Lung (tissue), 12 donors: ENCODE results near the gene TMPRSS3. TPM values are rescaled to one million over a fixed set of nuclear protein-coding genes. Genes with fewer than 3 reads are reported as not detected.

Source experiments
- ATAC-seq: fragments of 200-7000 bp; cut with Tn5 transposase; one replicate; pipeline ENCODE4 v1.9.1; 2020; ENCODE audit warnings: moderate number of reproducible peaks; ENCODE audit not compliant: insufficient read depth, low FRiP score
- DNase-seq, 3 donors: peaks; one replicate each; pipeline ENCODE4 v3.0.0-alpha.2; 2013 to 2017
- H3K27ac ChIP-seq, 2 donors: one replicate each; pipeline ENCODE4 v1.5.1; 2013; ENCODE audit warnings: mild to moderate bottlenecking in 2 of 2, moderate library complexity in 2 of 2, control low read depth in 1 of 2, inconsistent platforms in 1 of 2, low read depth in 1 of 2, low read length in 1 of 2
- H3K27me3 ChIP-seq, 3 donors: one replicate each; pipeline ENCODE4 v1.5.1; 2013; ENCODE audit warnings: low read length in 2 of 3; ENCODE audit not compliant: control insufficient read depth in 3 of 3, insufficient read depth in 3 of 3
- H3K36me3 ChIP-seq, 4 donors: one replicate each; pipeline ENCODE4 v1.5.1; 2013; ENCODE audit warnings: low read length in 4 of 4, mild to moderate bottlenecking in 1 of 4, moderate library complexity in 1 of 4; ENCODE audit not compliant: control insufficient read depth in 4 of 4, insufficient read depth in 4 of 4
- H3K4me1 ChIP-seq, 5 donors: one replicate each; pipeline ENCODE4 v1.5.1; 2013; ENCODE audit warnings: low read length in 5 of 5, mild to moderate bottlenecking in 2 of 5, moderate library complexity in 1 of 5; ENCODE audit not compliant: control insufficient read depth in 5 of 5, insufficient read depth in 5 of 5
- H3K4me3 ChIP-seq: one replicate; pipeline ENCODE4 v1.5.1; 2013; ENCODE audit warnings: mild to moderate bottlenecking, control low read depth, moderate library complexity
- H3K9ac ChIP-seq, 2 donors: one replicate each; pipeline ENCODE4 v1.5.1; 2013; ENCODE audit warnings: low read length in 2 of 2, control low read depth in 1 of 2; ENCODE audit not compliant: insufficient read depth in 1 of 2
- H3K9me3 ChIP-seq, 4 donors: one replicate each; pipeline ENCODE4 v1.5.1; 2013; ENCODE audit warnings: low read length in 3 of 4, mild to moderate bottlenecking in 1 of 4, moderate library complexity in 1 of 4; ENCODE audit not compliant: control insufficient read depth in 4 of 4, insufficient read depth in 3 of 4
- WGBS, 2 donors: extraction: QIAGEN DNeasy Blood & Tissue Kit; methylation state at CpG; one replicate each; pipeline ENCODE4 v1.1.7; 2013; 5-methylcytosine and 5-hydroxymethylcytosine counted together
- polyA plus RNA-seq, 2 donors: library from polyadenylated mRNA; stranded (reverse); fragments of 200-250 nt; gene quantifications; one replicate each; pipeline ENCODE4 v1.2.1, GENCODE V29; 2013
- total RNA-seq, 2 donors: library from RNA; depleted of rRNA in 1 of 2; stranded (reverse); fragments of >200 nt in 1 of 2; gene quantifications; one replicate each; pipeline ENCODE4 v1.2.1, GENCODE V29; 2014 to 2021
- TF ChIP-seq, protein P1 (sequence below): IDR thresholded peaks from 2 replicates; pipeline ENCODE4 v1.5.1; 2012; ENCODE audit warnings: mild to moderate bottlenecking; ENCODE audit errors: control extremely low read depth, extremely low read depth
- donor health status: control.
- donor health status: control.
- donor health status: Bipolar disorder and iron deficiency.
- donor health status: healthy.
- donor health status: DM: yes; HTN: yes; CAD: no.

The TMPRSS3 gene
- total and polyA plus RNA-seq, 4 donors: 2.1 to 7.9 (median 4.2) TPM

GRCh38 chr21:42387843-42388340 lies 8.0 kb downstream of the TMPRSS3 start:
- Histone ChIP-seq H3K36me3 (no peaks in the 10 kb centered on the region), H3K27me3 (peaks cover 0 to 2% (median 0%) of the 10 kb centered on the region in 3 donors), H3K4me1 (peaks cover 0 to 30% (median 3%) of the 10 kb centered on the region in 5 donors), H3K4me3 (no peak overlapping the region), H3K9ac (no peak overlapping the region), H3K9me3 (peaks cover 0 to under 1% (median 0%) of the 10 kb centered on the region in 4 donors), H3K27ac (no peak overlapping the region)
- DNase-seq (no peak), ATAC-seq (no peak)
- 96 to 99% methylated on average over 6 of the region's 6 CpGs for WGBS, 2 donors
- TF ChIP-seq, protein P1, sequence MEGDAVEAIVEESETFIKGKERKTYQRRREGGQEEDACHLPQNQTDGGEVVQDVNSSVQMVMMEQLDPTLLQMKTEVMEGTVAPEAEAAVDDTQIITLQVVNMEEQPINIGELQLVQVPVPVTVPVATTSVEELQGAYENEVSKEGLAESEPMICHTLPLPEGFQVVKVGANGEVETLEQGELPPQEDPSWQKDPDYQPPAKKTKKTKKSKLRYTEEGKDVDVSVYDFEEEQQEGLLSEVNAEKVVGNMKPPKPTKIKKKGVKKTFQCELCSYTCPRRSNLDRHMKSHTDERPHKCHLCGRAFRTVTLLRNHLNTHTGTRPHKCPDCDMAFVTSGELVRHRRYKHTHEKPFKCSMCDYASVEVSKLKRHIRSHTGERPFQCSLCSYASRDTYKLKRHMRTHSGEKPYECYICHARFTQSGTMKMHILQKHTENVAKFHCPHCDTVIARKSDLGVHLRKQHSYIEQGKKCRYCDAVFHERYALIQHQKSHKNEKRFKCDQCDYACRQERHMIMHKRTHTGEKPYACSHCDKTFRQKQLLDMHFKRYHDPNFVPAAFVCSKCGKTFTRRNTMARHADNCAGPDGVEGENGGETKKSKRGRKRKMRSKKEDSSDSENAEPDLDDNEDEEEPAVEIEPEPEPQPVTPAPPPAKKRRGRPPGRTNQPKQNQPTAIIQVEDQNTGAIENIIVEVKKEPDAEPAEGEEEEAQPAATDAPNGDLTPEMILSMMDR: no peak

GRCh38 chr21:42387164-42387563 lies 8.7 kb downstream of the TMPRSS3 start:
- WGBS, 2 donors: 51 to 59% methylated on average over 3 of the region's 3 CpGs
- H3K36me3 ChIP-seq: no peaks in the 10 kb centered on the region
- H3K4me3 ChIP-seq: no peak overlapping the region
- no peak overlapping the region for H3K27ac ChIP-seq
- ATAC-seq: no peak
- peaks cover 0 to 30% (median 3%) of the 10 kb centered on the region in 5 donors for H3K4me1 ChIP-seq
- no peak overlapping the region for H3K9ac ChIP-seq
- no peak for DNase-seq
- peaks cover 0 to 2% (median 0%) of the 10 kb centered on the region in 3 donors for H3K27me3 ChIP-seq
- H3K9me3 ChIP-seq: peaks cover 0 to 3% (median under 1%) of the 10 kb centered on the region in 4 donors
- TF ChIP-seq, protein P1: no peak

DNA sequence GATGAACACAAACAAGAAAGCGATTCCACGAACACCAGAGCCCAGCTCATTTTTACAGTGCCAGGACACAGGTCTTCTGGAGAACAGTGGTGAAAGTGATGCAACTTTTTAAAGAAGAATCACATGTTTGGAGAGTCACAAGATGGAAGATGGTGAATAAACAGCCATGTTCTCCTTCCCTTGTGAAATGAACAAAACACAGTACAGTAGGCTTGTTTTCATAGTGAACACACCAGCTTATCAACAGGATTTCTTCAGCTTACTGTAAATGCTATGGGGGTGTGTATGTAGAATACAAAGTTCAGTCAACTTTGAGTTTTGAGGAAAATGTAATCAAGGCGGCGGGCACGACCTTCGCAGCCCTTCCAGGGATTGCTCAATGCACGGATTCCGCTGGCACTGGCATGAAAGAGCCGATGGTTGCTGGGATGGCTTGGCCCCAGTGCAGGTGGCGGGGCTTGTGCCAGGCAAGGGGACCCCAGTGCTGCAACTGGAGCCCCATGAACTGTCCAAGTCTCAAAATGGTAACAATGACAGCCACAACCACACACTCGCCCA lies 9.7 kb downstream of the TMPRSS3 start:
- Histone ChIP-seq H3K9me3 (peaks cover 0 to 7% (median 1%) of the 10 kb centered on the region in 4 donors), H3K27ac (no peak overlapping the region), H3K9ac (no peak overlapping the region), H3K27me3 (peaks cover 0 to under 1% (median 0%) of the 10 kb centered on the region in 3 donors), H3K4me3 (no peak overlapping the region), H3K4me1 (peaks cover 0 to 30% (median 3%) of the 10 kb centered on the region in 5 donors), H3K36me3 (no peaks in the 10 kb centered on the region)
- 81 to 91% methylated on average over 11 of the region's 11 CpGs for WGBS, 2 donors
- ATAC-seq (no peak), DNase-seq (no peak)
- TF ChIP-seq, protein P1: no peak
